Aortic smooth muscle cell (primary cell): Measurements from ENCODE around the gene FGF10. TPM values are rescaled to one million over a fixed set of nuclear protein-coding genes. Genes with fewer than 3 reads are reported as not detected.

Source experiments
- total RNA-seq: library from RNA; depleted of rRNA; stranded (reverse); fragments of >200 nt; gene quantifications from 2 replicates; pipeline ENCODE4 v1.2.3, GENCODE V29; 2014

FGF10 gene
- total RNA-seq = 0.19 and 3.0 TPM in 2 replicates

GRCh38 chr5:44389090-44389822 lies at the start of gene FGF10:
Gene FGF10 (minus strand): TSS chr5:44389420. CDS start chr5:44388682, 738 bp downstream.

